Left lung (tissue), 10 donors: ENCODE results near the gene CADM3. TPM values are rescaled to one million over a fixed set of nuclear protein-coding genes. Genes with fewer than 3 reads are reported as not detected.

Source experiments
- ATAC-seq: fragments of 200-7000 bp; cut with Tn5 transposase; one replicate; pipeline ENCODE4 v1.9.1; 2020; ENCODE audit warnings: moderate library complexity
- DNase-seq, 4 donors: peaks; one replicate each; pipeline ENCODE4 v3.0.0-alpha.2; 2013 to 2020
- H3K27ac ChIP-seq, 2 donors: fragments of 200-600 bp; sonication (generic) in 1 of 2; one replicate each; pipeline versions ENCODE4 v1.5.0 to v1.8.0; 2020 to 2021
- H3K27me3 ChIP-seq, 2 donors: fragments of 200-600 bp; sonication (generic) in 1 of 2; one replicate each; pipeline versions ENCODE4 v1.5.0 to v1.8.0; 2020 to 2021
- H3K36me3 ChIP-seq, 2 donors: fragments of 200-600 bp; sonication (generic) in 1 of 2; one replicate each; pipeline versions ENCODE4 v1.5.0 to v1.8.0; 2020 to 2021
- H3K4me1 ChIP-seq, 2 donors: fragments of 200-600 bp; one replicate each; pipeline ENCODE4 v1.8.0; 2021
- H3K4me3 ChIP-seq, 2 donors: fragments of 200-600 bp; sonication (generic) in 1 of 2; one replicate each; pipeline versions ENCODE4 v1.5.0 to v1.8.0; 2020 to 2021; ENCODE audit warnings: mild to moderate bottlenecking in 1 of 2
- H3K9me3 ChIP-seq, 2 donors: fragments of 200-600 bp; sonication (generic) in 1 of 2; one replicate each; pipeline versions ENCODE4 v1.5.0 to v1.8.0; 2020 to 2021
- CTCF ChIP-seq, 2 donors: fragments of 200-600 bp; sonication (generic) in 1 of 2; IDR thresholded peaks; one replicate each; pipeline versions ENCODE4 v1.5.0 to v1.8.0; 2021; ENCODE audit warnings: antibody characterized with exemption in 2 of 2
- intact Hi-C, 2 donors: fragments of 100-400 bp; cut with DNase I; formaldehyde crosslinking; loops; one replicate each; pipeline versions ENCODE4 v1.11.2 to v1.14.2; 2022
- polyA plus RNA-seq, 6 donors: library from polyadenylated mRNA; unstranded; fragments of 120-200 nt; gene quantifications; one replicate each; pipeline ENCODE4 v1.2.1, GENCODE V29; 2013; ENCODE audit not compliant: insufficient read length in 6 of 6
- total RNA-seq, 2 donors: library from RNA; stranded (reverse); fragmentation: NEBNext Ultra II Directional; extraction: Animal tissue kit (Norgen Biotek cat#: 25700); gene quantifications; one replicate each; pipeline ENCODE4 v1.2.1, GENCODE V29; 2021
- donor health status: DM: no; HTN: yes; CAD: no.
- donor health status: DM: no; HTN: no; CAD: no.

The CADM3 gene
- total and polyA plus RNA-seq, 8 donors, result 1.1 to 6.2 (median 1.6) TPM

- Histone ChIP-seq H3K9me3 (no peaks in the 10 kb centered on the region), H3K36me3 (no peaks in the 10 kb centered on the region), H3K4me1 (no peaks in the 10 kb centered on the region), H3K27me3 (peaks cover 0 to 49% of the 10 kb centered on the region in 2 donors), H3K4me3 (no peak overlapping the region), H3K27ac (no peak overlapping the region)
- TF ChIP-seq CTCF (IDR thresholded peaks at IDR 0.05), result no peak
- DNase-seq (no peak), ATAC-seq (no peak)
- intact Hi-C loops, result no loop called here
These were observed 30.9 kb upstream of the CADM3 start for GRCh38 chr1:159140474-159140873.

GRCh38 chr1:159141584-159142390 is 29.6 kb upstream of the CADM3 start:
- no peak for DNase-seq
- H3K27ac ChIP-seq, result no peak overlapping the region
- H3K4me1 ChIP-seq, result no peaks in the 10 kb centered on the region
- intact Hi-C loops, result no loop called here
- H3K4me3 ChIP-seq, result no peak overlapping the region
- H3K9me3 ChIP-seq, result no peaks in the 10 kb centered on the region
- no peak for TF ChIP-seq CTCF (IDR thresholded peaks at IDR 0.05)
- H3K36me3 ChIP-seq, result no peaks in the 10 kb centered on the region
- H3K27me3 ChIP-seq, result peaks cover 0 to 49% of the 10 kb centered on the region in 2 donors
- no peak for ATAC-seq

- no peak for ATAC-seq
- Histone ChIP-seq H3K36me3 (no peaks in the 10 kb centered on the region), H3K4me1 (no peaks in the 10 kb centered on the region), H3K27me3 (peaks cover 0 to 49% of the 10 kb centered on the region in 2 donors), H3K9me3 (no peaks in the 10 kb centered on the region), H3K27ac (no peak overlapping the region), H3K4me3 (no peak overlapping the region)
- intact Hi-C loops, result no loop called here
- no peak for DNase-seq
- no peak for TF ChIP-seq CTCF (IDR thresholded peaks at IDR 0.05)
These were observed 29.1 kb upstream of the CADM3 start for GRCh38 chr1:159142391-159142663.

GRCh38 chr1:159142726-159143510 is 28.5 kb upstream of the CADM3 start:
- no peak for TF ChIP-seq CTCF (IDR thresholded peaks at IDR 0.05)
- no peak overlapping the region for H3K4me3 ChIP-seq
- H3K27ac ChIP-seq, result no peak overlapping the region
- H3K36me3 ChIP-seq, result no peaks in the 10 kb centered on the region
- DNase-seq (no peak), ATAC-seq (no peak)
- H3K4me1 ChIP-seq, result no peaks in the 10 kb centered on the region
- peaks cover 0 to 49% of the 10 kb centered on the region in 2 donors for H3K27me3 ChIP-seq
- H3K9me3 ChIP-seq, result no peaks in the 10 kb centered on the region
- intact Hi-C loops, result no loop called here

- no peak overlapping the region for H3K4me3 ChIP-seq
- H3K9me3 ChIP-seq, result no peaks in the 10 kb centered on the region
- DNase-seq, result no peak
- H3K27ac ChIP-seq, result no peak overlapping the region
- H3K4me1 ChIP-seq, result no peaks in the 10 kb centered on the region
- no peak for TF ChIP-seq CTCF (IDR thresholded peaks at IDR 0.05)
- intact Hi-C loops, result no loop called here
- no peaks in the 10 kb centered on the region for H3K36me3 ChIP-seq
- ATAC-seq, result no peak
- peaks cover 0 to 36% of the 10 kb centered on the region in 2 donors for H3K27me3 ChIP-seq
These were observed 26.8 kb upstream of the CADM3 start for GRCh38 chr1:159144571-159144970.
